Measurements from ENCODE around the gene CRYGC.

CRYGC gene

GRCh38 chr2:208092093-208092832 is 37.4 kb downstream of the CRYGC start:
- no peak for DNase-seq

- DNase-seq = no peak
Measured at GRCh38 chr2:208090420-208090819, 39.2 kb downstream of the CRYGC start.

DNA sequence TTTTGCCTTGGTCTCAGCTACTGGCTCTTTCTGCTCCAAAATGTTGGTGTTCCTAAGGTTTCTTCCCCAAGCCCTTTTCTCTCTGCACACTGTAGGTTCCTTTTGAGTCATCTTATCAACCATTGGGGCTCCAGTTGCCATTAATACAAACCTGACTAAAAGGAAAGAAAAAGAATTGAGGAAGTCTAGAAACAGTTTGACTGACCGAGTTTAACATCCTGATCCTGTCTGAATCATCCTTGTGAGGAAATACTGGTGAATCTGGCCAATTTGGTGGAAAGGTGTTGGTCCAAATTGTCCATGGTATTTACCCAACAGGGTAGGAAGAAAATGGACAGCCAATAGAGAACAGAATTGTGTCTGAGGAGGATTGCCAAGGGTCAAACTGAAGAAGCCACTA is 43.6 kb downstream of the CRYGC start:
- no peak for DNase-seq

GRCh38 chr2:208083807-208084206 is 45.8 kb downstream of the CRYGC start:
- DNase-seq = no peak

Measured in NCI-H1930 (cell line).